ENCODE results near the gene SMAD3. TPM values are rescaled to one million over a fixed set of nuclear protein-coding genes. Genes with fewer than 3 reads are reported as not detected.

Gene SMAD3
- polyA plus RNA-seq, 1 donor from 2014 or later, result 1.0 TPM

DNA sequence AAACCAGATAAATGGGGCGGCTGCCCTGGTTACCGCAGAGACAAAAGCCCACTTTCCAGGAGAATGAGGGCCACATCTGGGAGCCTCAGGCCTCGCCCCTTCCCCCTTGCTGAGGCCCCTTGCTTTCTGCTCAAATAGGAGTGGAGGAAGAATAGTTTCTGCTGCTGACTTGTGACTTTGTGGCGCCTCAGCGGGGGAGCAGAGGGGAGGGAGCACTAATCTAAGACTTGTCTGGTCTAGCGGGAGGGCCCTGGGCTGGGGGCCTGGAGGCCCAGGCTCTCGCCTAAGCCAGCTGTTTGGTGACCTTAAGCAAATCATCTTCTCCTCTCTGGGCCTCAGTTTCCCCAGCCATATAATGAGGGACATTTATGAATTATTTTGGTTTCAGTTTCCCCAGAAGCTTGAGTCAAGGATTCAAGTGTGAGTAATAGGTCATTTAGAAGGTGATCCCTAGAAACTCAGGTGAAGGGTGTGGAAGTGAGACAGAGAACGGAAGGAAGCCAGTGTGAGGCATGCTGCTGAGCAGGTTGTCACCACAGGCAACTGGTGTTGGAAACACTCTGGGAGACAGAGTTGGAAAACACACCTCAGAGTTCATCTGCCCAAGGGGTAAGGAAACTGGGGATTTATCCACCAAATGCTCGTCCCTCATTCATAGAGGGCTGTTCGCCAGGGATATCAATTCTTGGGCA is 25.9 kb upstream of the SMAD3 start:
- no peak overlapping the region for H3K27ac ChIP-seq (ENCODE audit: low read length)
- H3K9me3 ChIP-seq (ENCODE audit: low read length), result no peaks in the 10 kb centered on the region
- no peak overlapping the region for H3K9ac ChIP-seq (ENCODE audit: low read length)
- no peaks in the 10 kb centered on the region for H3K27me3 ChIP-seq (ENCODE audit: insufficient read depth, low read depth, low read length)
- no peak overlapping the region for H3K4me2 ChIP-seq (ENCODE audit: low read length)
- H2AFZ ChIP-seq (ENCODE audit: low read depth, low read length), result no peak overlapping the region
- no peaks in the 10 kb centered on the region for H3K79me2 ChIP-seq (replicated peaks; ENCODE audit: insufficient read depth, low read length)
- no peaks in the 10 kb centered on the region for H3K36me3 ChIP-seq (ENCODE audit: insufficient read depth, low read length)
- H4K20me1 ChIP-seq (ENCODE audit: insufficient read depth), result no peaks in the 10 kb centered on the region
- no peak for TF ChIP-seq EZH2 (IDR thresholded peaks at IDR 0.05; ENCODE audit: borderline replicate concordance, insufficient read depth, low read length, poor library complexity, severe bottlenecking)
- TF ChIP-seq, protein P1, sequence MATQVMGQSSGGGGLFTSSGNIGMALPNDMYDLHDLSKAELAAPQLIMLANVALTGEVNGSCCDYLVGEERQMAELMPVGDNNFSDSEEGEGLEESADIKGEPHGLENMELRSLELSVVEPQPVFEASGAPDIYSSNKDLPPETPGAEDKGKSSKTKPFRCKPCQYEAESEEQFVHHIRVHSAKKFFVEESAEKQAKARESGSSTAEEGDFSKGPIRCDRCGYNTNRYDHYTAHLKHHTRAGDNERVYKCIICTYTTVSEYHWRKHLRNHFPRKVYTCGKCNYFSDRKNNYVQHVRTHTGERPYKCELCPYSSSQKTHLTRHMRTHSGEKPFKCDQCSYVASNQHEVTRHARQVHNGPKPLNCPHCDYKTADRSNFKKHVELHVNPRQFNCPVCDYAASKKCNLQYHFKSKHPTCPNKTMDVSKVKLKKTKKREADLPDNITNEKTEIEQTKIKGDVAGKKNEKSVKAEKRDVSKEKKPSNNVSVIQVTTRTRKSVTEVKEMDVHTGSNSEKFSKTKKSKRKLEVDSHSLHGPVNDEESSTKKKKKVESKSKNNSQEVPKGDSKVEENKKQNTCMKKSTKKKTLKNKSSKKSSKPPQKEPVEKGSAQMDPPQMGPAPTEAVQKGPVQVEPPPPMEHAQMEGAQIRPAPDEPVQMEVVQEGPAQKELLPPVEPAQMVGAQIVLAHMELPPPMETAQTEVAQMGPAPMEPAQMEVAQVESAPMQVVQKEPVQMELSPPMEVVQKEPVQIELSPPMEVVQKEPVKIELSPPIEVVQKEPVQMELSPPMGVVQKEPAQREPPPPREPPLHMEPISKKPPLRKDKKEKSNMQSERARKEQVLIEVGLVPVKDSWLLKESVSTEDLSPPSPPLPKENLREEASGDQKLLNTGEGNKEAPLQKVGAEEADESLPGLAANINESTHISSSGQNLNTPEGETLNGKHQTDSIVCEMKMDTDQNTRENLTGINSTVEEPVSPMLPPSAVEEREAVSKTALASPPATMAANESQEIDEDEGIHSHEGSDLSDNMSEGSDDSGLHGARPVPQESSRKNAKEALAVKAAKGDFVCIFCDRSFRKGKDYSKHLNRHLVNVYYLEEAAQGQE (IDR thresholded peaks at IDR 0.05; ENCODE audit: borderline replicate concordance), result no peak
- TF ChIP-seq, protein P2, sequence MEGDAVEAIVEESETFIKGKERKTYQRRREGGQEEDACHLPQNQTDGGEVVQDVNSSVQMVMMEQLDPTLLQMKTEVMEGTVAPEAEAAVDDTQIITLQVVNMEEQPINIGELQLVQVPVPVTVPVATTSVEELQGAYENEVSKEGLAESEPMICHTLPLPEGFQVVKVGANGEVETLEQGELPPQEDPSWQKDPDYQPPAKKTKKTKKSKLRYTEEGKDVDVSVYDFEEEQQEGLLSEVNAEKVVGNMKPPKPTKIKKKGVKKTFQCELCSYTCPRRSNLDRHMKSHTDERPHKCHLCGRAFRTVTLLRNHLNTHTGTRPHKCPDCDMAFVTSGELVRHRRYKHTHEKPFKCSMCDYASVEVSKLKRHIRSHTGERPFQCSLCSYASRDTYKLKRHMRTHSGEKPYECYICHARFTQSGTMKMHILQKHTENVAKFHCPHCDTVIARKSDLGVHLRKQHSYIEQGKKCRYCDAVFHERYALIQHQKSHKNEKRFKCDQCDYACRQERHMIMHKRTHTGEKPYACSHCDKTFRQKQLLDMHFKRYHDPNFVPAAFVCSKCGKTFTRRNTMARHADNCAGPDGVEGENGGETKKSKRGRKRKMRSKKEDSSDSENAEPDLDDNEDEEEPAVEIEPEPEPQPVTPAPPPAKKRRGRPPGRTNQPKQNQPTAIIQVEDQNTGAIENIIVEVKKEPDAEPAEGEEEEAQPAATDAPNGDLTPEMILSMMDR (IDR thresholded peaks at IDR 0.05; ENCODE audit: poor library complexity, severe bottlenecking), result no peak
- no peak for TF ChIP-seq SMC3 (conservative IDR thresholded peaks at IDR 0.05; ENCODE audit: poor library complexity)
- TF ChIP-seq POLR2AphosphoS5 (IDR thresholded peaks at IDR 0.05), result no peak
- no peak for TF ChIP-seq MXI1 (conservative IDR thresholded peaks at IDR 0.05; ENCODE audit: poor library complexity, severe bottlenecking)
- no peak for TF ChIP-seq EP300 (conservative IDR thresholded peaks at IDR 0.05; ENCODE audit: poor library complexity, severe bottlenecking)
- TF ChIP-seq TAF1 (IDR thresholded peaks at IDR 0.05; ENCODE audit: low read depth), result no peak
- TF ChIP-seq RAD21 (conservative IDR thresholded peaks at IDR 0.05), result no peak
- H3K9me2 ChIP-seq (ENCODE audit: insufficient read depth, low read length), result no peaks in the 10 kb centered on the region
- no peaks in the 10 kb centered on the region for H3F3A ChIP-seq (ENCODE audit: insufficient read depth, low read length, poor library complexity, severe bottlenecking)
- H3K4me3 ChIP-seq (ENCODE audit: low read length), result no peak overlapping the region

DNA sequence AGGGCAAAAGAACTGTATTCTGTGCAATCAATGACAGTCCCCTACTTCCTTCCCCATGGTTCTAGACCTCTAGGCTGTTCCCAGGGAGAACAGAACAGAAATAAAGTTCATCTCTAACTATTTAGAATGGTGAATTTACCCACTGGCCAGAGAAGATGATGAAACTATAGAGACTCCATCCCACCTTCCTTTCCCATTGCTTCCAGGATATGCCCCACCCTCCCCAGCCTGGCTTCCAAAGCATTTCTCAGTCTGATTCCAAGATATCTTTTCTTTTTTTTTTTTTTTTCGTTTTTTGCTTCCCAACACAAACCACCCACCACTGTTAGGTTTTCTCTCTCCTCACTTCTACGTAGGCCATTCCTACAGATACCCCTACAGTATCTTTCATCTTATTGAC is 25.1 kb upstream of the SMAD3 start:
- Histone ChIP-seq H4K20me1 (ENCODE audit: insufficient read depth) (no peaks in the 10 kb centered on the region), H3K27ac (ENCODE audit: low read length) (no peak overlapping the region), H3K36me3 (ENCODE audit: insufficient read depth, low read length) (no peaks in the 10 kb centered on the region), H3K4me3 (ENCODE audit: low read length) (no peak overlapping the region), H3K9me2 (ENCODE audit: insufficient read depth, low read length) (no peaks in the 10 kb centered on the region), H2AFZ (ENCODE audit: low read depth, low read length) (no peak overlapping the region), H3K9me3 (ENCODE audit: low read length) (no peaks in the 10 kb centered on the region), H3K9ac (ENCODE audit: low read length) (no peak overlapping the region), H3K79me2 (replicated peaks; ENCODE audit: insufficient read depth, low read length) (no peaks in the 10 kb centered on the region), H3K27me3 (ENCODE audit: insufficient read depth, low read depth, low read length) (no peaks in the 10 kb centered on the region), H3K4me2 (ENCODE audit: low read length) (no peak overlapping the region), H3F3A (ENCODE audit: insufficient read depth, low read length, poor library complexity, severe bottlenecking) (no peaks in the 10 kb centered on the region)
- no peak for TF ChIP-seq SMC3 (conservative IDR thresholded peaks at IDR 0.05; ENCODE audit: poor library complexity)
- TF ChIP-seq RAD21 (conservative IDR thresholded peaks at IDR 0.05), result no peak
- no peak for TF ChIP-seq TAF1 (IDR thresholded peaks at IDR 0.05; ENCODE audit: low read depth)
- TF ChIP-seq, protein P1 (IDR thresholded peaks at IDR 0.05; ENCODE audit: borderline replicate concordance), result no peak
- TF ChIP-seq, protein P2 (IDR thresholded peaks at IDR 0.05; ENCODE audit: poor library complexity, severe bottlenecking), result no peak
- TF ChIP-seq EP300 (conservative IDR thresholded peaks at IDR 0.05; ENCODE audit: poor library complexity, severe bottlenecking), result no peak
- TF ChIP-seq EZH2 (IDR thresholded peaks at IDR 0.05; ENCODE audit: borderline replicate concordance, insufficient read depth, low read length, poor library complexity, severe bottlenecking), result no peak
- no peak for TF ChIP-seq POLR2AphosphoS5 (IDR thresholded peaks at IDR 0.05)
- no peak for TF ChIP-seq MXI1 (conservative IDR thresholded peaks at IDR 0.05; ENCODE audit: poor library complexity, severe bottlenecking)

Measured in neural cell (in vitro differentiated cells).